GM18858 (cell line): Measurements from ENCODE around the gene SOWAHC.
"Not testable (repeated sequence)": the region's sequence is repeated elsewhere in the genome, so short reads cannot be mapped to it uniquely, and the experiment has no call there.

Experiments
- ATAC-seq: cut with Tn5 transposase; IDR thresholded peaks from one replicate; pipeline ENCODE4 v1.9.1; 2021; ENCODE audit not compliant: unreplicated experiment

Gene SOWAHC, protein sequence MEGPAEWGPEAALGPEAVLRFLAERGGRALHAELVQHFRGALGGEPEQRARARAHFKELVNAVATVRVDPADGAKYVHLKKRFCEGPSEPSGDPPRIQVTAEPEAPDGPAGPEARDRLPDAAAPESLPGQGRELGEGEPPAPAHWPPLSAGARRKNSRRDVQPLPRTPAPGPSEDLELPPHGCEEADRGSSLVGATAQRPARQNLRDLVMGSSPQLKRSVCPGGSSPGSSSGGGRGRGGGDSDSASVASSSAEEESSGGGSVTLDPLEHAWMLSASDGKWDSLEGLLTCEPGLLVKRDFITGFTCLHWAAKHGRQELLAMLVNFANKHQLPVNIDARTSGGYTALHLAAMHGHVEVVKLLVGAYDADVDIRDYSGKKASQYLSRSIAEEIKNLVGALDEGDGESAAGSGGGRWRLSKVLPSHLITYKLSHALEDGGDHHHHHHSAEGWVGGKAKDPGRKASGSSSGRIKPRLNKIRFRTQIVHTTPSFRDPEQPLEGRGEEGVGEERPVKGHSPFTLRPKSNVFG

DNA sequence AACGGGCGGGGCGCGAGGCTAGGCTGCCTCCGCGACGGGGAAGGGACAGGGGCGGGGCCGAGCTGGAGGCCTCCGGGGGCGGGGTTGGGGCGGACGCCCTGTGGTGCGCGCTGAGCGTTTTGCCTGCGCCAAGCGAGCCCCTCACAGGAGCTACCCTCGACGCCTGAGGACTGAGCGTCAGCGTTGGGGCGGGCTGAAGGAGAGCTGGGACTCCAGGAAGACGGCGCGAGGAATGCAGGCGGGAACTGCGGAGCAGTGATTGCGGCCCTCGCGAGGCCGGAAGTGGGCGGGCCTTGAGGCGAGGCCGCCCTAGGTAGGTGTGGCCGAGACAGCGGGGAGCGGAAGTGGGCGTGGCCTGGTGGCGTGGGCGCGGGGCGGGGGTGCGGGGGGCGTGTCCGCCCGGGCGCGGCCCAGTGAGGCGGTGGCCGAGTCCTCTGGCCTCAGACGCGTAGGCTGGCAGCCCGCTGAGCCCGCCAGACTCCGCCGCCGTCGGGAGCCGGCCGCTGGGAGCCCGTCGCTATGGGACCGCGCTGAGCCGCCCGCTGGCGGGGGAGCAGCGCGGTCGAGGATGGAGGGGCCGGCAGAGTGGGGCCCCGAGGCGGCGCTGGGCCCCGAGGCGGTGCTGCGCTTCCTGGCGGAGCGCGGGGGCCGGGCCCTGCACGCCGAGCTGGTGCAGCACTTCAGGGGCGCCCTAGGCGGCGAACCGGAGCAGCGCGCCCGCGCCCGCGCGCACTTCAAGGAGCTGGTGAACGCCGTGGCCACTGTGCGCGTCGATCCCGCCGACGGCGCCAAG lies at the start of gene SOWAHC, which contains the start of gene SEPTIN10:
Gene SOWAHC, plus strand, starts transcription at position 443 of the 793 bp plus-strand sequence. Its CDS starts 126 bp downstream, at position 569.
Gene SEPTIN10, minus strand, starts transcription at position 45 of the 793 bp plus-strand sequence. CDS start 139 bp downstream, outside the sequence.
- ATAC-seq: peak; percentile 56

DNA sequence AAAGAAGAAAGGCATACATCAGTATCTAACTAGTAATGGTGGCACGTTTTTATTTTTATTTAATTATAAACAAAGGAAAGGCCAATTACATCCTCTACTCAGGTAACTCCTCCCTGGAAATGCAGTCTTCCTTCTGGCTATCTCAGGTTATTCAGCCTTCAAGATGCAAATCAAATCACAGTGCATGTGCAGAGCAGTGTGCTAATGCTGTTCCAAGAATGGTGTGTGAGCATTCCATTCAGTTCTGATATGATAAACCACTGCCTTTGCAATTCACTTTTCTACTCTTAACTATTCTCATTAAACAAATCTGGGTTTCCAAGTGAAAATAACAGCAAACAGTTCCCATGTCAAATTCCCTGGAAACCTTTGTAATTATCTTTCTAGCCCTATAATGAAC lies 38.8 kb upstream of the SOWAHC start:
- ATAC-seq: no peak

DNA sequence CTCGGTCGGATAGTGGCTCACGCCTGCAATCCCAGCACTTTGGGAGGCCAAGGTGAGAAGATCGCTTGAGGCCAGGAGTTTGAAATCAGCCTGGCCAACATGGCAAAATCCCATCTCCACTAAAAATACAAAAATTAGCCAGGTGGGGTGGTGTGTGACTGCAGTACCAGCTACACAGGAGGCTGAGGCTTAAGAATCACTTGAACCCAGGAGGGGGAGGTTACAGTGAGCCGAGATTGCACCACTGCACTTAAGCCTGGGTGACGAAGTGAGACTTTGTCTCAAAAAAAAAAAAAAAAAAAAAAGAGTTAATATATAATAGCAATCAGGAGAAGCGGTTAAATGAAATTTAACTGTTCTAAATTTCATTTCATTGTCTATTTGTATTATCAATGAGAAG lies 36.5 kb upstream of the SOWAHC start:
- not testable (repeated sequence) for ATAC-seq

DNA sequence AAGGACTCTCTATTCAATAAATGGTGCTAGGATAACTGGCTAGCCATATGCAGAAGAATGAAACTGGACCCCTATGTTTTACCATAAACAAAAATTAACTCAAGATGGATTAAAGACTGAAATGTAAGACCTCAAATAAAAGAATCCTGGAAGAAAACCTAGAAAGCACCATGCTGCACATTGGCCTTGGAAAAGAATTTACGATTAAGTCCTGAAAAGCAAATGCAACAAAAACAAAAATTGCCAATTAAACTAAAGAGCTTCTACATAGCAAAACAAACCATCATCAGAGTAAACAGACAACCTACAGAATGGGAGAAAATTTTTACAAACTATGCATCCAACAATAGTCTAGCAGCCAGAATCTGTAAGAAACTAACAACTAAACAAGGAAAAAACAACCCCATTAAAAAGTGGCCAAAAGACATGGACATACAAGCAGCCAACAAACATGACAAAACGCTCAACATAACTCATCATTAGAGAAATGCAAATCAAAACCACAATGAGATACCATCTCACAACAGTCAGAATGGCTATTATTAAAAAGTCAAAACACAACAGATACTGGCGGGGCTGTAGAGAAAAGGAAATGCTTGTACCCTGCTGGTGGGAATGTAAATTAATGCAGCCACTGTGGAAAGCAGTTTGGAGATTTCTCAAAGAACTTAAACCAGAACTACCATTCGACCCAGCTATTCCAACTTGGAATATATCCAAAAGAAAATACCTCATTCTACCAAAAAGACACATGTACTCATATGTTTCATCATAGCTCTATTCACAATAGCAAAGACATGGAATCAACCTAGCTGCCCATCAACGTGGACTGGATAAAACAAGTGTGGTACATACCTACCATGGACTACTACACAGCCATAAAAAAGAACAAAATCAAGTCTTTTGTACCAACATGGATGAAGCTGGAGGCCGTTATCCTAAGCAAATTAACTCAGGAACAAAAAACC lies 31.0 kb upstream of the SOWAHC start:
- ATAC-seq: no peak

DNA sequence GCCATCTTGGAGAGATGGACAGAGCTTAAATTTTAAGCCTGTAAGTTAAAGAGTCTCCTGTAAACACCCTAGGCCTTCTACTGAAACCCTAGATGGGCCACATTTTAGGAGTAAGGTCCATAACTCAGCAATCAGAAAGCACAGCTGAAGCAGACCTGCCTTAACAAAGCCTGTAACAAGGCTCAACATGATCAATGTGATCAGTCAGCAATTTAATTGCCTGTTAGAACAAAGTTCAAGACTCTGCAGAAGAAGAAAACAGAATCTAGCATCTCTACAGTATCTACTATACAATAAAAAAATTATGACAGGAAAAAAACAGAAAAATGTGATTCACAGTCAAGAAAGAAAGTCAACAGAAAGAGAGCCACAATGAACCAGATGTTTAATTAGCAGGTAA lies 27.5 kb upstream of the SOWAHC start:
- no peak for ATAC-seq

DNA sequence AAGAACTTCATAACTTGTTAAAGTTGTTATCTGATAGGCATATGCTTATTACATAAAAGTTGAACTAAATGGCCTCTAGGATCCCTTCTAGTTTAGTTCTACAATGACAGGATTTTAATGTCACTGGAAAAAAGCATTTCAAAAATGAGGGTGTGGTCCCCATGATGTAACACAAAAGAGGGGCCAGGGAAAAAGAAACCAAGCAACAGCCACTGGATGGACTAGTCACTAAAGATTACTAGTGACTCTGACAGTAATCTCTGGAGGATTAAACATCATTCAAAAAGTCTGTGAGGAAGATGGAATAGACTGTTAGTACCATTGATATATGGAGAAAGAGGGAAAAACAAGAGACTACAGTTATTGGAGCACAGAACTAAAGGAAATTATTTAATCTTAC lies 23.0 kb upstream of the SOWAHC start:
- ATAC-seq: no peak

DNA sequence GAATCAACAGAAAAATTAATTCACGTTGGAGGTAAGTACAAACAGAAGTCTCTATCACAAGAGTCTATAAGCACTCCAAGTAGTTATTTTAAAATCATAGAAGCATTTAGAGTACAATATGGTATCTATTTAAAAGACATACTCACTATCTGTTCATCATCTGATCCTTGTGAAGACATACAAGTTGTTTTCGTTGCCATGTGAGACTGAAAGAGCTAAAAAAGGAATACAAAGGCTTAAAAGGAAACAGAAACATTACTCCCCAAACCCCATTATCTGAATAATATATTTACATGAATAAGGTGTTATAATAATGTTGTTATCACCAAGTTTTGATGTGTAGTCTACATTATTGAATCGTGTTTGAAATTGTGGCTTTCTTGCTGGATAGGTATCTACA lies 21.3 kb upstream of the SOWAHC start:
- no peak for ATAC-seq

DNA sequence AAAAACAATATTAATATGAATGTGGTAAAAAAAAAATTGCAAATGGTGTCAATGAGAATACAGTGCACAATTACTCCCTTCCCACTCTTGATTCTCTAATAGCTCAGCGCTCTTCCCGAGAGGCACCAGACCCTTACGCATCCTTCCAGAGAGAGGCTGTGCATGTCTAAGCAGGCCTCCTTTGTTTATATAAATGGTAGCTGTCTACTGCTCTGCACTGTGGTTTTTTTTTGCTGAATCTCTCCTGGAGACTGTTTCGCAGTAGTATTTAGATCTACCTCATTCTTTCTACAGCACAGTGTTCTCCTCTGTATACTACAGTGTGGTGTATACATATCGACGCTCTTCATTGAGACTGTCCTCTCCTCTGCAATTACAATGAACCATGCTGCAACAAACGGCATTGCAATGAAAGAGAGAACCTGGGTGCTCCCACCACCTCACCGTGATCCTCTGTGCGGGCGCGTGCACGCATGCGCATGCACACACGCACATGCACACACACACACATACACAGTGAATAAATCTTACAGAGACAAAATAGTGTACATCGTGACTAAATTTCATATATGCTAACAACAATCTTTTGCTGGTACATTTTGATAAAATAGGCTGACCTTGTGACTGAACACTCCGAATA lies 19.8 kb upstream of the SOWAHC start:
- no peak for ATAC-seq

DNA sequence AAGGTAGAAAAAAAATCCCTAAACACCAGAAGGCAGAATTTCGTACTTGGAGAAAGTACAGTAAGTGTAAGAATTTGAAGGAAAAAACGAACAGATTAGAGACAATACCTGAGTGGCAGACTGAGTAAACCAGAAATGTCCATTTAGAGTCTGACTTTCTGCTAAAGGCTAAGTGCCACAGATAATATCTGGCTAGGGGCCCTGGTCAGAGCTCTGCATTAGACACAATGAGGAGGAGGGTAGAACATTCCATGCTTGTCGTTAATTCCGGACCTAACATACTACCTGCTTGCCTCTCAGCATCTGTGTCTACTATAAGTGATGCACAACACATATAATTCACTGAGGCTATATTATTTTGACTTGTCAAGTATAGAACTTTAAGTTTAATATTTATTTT lies 18.5 kb upstream of the SOWAHC start:
- ATAC-seq: no peak

DNA sequence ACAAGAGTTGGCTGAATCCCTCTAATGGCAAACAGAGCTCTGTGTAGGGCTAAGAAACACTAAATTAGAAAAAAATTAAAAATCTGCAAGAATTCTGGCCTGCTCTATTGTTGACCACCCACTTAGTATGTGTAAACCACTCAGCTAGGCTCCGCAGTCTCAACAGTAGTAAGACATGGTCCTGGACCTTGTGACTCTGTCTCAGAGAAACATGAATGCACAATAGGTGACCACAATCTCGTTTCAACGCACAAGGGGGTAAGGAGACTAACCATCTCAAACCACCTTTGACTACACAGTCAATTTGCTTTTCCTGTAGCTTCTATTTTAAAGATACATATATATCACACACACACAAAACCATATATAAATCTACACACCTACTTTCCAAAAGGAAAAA lies 16.9 kb upstream of the SOWAHC start:
- ATAC-seq: no peak

DNA sequence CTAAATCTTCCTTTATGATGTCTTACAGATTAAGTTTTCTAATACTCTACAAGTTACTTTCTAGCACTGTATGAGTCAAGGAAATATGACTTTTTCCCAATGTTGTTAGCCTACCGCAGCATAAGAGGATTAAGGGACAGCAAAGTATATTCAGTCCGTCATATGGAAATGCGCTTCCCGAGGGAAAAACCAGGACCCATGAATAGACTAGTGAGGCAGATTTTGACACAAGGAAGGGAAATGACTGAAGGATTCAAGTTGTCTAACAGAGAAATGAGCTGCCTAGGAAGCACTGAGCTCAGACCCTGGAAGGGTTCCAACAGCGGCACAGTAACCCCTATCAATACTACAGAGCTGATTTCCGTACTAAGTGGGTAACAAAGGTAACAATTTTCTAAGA lies 12.4 kb upstream of the SOWAHC start:
- ATAC-seq: no peak

DNA sequence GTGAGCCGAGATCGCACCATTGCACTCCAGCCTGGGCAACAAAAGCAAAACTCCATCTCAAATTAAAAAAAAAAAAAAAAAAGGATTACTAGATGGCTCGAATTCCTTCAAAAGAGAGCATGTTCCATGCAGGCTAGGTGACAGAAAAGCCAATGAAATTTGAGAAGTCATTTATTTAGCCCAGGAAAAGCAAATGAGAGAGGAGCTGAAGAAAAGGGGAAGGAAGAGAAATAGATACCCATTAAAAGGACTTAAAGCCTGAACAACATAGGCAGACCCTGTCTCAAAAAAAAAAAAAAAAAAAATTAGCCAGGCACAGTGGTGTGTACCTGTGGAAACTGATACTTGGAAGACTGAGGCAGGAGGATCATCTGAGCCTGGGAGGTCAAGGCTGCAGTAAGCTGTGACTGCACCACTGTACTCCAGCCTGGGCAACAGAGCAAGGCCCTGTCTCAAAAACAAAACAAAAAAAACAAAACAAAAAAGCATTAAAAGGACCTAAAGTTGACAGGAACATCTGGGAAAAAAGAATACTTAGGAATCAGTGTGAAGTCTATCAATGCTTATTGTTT lies 11.5 kb upstream of the SOWAHC start:
- ATAC-seq: no peak

DNA sequence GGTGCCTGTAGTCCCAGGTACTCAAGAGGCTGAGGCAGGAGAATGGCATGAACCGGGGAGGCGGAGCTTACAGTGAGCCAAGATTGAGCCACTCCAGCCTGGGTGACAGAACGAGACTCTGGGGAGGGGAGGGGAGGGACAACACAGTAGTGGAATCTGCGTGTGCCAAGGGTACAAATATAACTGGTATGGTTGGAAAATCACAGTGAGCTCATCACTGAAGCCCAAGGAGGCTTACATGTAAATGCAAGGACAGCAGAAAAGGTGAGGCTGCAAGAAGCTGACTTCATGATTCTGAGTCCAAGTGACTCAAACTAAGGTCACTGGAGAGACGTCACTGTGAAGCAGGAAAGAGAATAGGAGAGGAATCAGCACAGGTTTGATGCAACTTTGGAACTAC lies 9.6 kb upstream of the SOWAHC start:
- ATAC-seq: no peak

DNA sequence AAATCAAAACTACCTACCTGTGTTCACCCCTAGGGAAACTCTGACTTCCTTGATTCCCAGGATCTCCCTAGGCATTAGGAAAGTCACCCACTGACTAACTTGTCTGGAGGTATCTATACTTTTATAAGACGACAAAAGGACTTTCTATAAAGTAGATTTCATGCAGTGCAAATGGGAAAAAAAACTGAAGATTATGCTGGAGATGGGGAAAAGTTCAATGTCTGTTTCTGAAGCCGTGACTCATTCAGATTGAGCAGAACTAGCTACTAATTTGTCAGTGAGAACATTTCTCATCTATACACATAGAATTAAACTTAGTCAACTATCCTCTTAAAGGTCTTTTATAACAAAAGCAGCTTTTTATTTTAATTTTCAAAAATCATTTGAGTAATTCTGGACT lies 6.4 kb upstream of the SOWAHC start:
- no peak for ATAC-seq

DNA sequence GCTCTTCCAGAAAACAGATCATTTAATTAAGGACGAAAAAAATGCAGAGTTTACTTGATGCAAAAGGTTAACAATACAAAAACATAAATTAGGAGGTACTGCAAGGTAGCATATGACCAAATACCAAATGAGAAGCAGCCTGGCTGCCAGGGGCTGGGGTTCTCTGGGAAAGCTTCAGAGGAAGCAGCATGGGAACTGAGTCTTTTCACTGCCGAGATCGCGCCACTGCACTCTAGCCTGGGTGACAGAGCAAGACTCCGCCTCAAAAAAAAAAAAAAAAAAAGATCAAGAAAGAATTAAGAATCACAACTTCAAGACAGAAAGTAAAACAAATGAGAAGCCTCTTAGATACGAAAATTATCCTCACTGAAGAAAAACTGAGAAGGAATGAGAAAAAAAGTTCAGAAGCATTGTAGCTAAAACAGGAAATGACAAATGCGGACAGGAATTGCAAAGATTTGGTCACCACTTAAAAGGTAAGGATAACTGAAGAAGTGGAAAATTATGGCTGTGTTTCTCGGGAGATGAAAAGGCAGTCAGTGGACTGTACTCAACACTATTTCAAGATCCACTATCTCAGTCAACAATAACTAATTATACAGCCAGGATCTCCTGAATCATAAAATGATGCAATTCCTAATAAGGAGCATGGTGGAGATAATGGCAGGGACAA lies 4.7 kb upstream of the SOWAHC start:
- ATAC-seq: no peak

DNA sequence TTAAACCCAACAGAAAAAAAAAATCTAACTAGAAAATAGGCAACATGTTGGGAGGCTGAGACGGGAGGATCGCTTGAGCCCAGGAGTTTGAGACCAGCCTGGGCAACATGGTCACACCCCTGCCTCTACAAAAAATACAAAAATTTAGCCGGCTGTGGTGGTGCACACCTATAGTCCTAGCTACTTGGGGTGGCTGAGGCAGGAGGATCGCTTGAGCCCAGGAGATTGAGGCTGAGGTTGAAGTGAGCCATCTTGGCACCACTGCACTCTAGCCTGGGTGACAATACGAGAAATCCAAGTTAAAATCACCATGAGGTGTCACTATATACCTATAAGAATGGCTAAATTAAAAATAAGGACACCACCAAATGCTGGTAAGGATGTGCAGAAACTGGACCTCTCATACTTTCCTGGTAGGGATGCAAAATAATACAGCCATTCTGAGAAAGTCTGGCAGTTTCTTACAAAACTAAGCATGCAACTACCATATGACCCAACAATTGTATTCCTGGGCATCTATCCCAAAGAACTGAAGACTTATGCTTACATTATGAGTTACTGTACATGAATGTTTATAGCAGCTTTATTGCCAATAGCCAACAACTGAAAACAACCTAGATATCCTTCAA lies 2.6 kb upstream of the SOWAHC start:
- ATAC-seq: no peak

DNA sequence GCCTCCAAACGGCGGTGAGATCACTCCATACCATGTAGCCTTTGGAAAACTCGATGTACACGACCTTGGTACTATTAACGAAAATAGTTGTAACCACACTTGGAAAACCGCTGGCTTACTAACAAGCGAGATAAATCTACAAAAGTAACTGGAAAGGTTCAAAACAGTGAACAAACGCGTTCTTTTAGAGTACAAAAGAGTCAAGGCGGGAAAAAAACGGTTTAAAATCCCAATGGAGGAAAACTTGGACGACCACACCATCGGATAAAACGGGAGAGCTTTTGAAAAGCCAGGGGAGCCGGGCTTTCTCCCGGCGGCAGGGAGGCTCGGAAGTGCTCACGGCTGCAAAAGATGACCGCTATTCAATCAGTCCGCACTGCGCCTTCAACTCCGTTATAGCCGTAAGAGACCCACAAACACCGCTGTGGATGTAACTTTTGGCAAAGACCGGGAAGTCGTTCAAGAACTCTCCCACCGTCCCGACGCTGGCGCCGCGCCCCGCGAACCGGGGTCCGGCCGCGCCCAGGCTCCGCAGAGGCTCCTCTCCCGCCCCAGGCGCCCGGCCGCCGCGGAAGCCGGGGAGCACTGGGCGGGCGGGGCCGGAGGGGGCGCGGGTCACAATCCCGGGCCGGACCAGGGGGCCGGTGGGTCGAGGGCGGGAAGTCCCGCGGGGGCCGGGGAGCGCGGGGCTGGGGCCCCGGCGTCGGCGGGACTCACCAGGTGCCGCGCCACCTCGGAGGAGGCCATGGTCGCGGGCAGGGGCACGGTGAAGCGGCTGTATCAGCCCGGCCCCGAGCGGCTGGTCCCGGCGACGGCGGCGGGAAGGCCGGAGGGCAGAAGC lies 863 bp upstream of the SOWAHC start:
- ATAC-seq: no peak
